HG03097 (cell line): ENCODE measurements around the gene TUBA4A.

Experiments used
- ATAC-seq: cut with Tn5 transposase; IDR thresholded peaks from one replicate; pipeline ENCODE4 v1.9.1; 2021; ENCODE audit not compliant: unreplicated experiment, low FRiP score

The TUBA4A gene

GRCh38 chr2:219253753-219254589, at the start of gene TUBA4A:
TUBA4A (minus strand) TSS chr2:219253918; CDS start chr2:219253858, 60 bp downstream.
- ATAC-seq = peak; percentile 56

- no peak for ATAC-seq
Observed at GRCh38 chr2:219302412-219302968, 48.8 kb upstream of the TUBA4A start.

DNA sequence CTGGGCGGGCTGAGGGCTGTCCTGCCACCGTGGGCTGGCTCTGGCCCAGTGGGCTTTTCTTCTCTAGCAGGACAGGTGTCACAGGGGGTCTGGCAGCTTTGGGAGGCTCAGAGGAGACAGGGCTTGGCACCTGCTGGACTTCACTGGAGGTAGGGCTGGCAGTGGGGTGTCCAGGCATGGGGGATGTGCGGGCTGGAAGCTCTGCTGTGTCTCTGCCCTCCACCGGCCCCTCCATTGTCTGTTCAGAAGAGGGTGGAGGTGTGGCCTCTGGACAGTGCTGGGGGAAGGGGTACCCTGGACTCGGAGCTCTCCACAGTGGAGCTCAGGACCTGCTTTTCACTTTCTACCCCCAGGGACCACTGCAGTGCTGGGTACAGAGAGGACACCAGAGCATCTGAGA, 46.3 kb upstream of the TUBA4A start:
- no peak for ATAC-seq

DNA sequence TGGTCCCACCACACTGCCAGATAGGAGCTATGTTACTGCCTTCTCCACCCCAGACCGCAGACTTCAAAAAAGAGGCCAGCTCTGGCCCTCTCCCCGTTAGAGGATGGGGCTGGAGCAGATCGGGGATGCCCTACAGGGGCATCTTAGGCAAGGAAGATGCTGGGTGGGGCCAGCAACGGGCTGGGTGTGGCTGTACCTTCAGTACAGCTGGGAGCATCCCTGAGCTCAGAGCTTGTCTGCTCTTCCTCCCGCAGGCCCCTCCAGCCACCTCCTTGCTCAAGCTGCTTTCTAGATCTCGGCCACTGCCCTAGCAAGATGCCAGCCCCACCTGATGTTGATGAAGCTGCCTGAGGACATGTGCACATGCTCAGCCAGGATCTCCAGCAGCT, 45.6 kb upstream of the TUBA4A start:
- no peak for ATAC-seq

DNA sequence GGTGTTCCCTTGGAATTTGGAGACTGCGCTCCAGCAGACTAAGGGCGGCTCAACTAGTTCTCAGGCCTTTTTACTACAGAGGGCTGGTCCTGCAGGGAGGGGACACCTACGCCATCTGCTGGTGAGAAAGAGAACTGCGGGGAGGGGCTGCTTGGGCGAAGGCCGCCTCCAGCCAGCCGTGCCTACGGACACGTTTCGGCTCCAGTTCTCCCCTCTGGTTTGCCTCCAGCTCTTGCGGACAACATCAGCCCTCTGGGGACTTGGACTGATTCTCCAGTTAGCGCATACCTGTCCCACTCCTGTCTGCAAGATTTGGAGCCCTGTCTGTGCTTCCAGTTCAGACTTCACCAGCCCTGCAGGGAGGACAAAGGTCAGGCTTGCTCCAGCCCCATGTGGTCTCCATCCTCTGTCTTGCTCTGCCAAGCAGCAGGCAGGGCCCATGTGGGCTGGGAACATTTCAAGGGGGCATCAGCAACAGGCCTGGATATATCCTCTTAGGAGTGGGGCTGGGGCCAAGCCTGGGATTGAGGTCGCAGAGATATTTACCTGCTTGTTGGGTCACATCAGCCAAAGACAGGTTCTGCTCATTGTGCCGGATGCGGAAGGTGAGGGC, 45.1 kb upstream of the TUBA4A start:
- ATAC-seq = no peak

GRCh38 chr2:219297766-219298456, 44.2 kb upstream of the TUBA4A start:
- no peak for ATAC-seq

GRCh38 chr2:219296631-219297391, 43.1 kb upstream of the TUBA4A start:
- ATAC-seq = no peak

GRCh38 chr2:219296142-219296541, 42.4 kb upstream of the TUBA4A start:
- no peak for ATAC-seq

- ATAC-seq = peak; percentile 90
Observed at GRCh38 chr2:219294356-219295351, 40.9 kb upstream of the TUBA4A start.

- no peak for ATAC-seq
Observed at GRCh38 chr2:219293736-219294231, 40.1 kb upstream of the TUBA4A start.

DNA sequence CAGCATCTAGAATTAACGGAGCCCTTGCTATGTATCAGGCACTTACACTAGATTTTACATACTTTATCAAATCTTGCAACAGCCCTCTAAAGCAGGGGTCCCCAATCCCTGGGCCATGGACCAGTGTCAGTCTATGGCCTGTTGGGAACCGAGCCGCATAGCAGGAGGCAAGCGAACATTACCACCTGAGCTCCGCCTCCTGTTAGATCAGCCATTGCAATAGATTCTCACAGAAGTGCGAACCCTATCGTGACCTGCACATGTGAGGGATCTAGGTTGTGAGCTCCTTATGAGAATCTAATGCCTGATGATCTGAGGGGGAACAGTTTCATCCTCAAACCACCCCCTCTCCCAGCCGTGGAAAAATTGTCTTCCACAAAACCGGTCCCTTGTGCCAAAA, 38.9 kb upstream of the TUBA4A start:
- no peak for ATAC-seq

DNA sequence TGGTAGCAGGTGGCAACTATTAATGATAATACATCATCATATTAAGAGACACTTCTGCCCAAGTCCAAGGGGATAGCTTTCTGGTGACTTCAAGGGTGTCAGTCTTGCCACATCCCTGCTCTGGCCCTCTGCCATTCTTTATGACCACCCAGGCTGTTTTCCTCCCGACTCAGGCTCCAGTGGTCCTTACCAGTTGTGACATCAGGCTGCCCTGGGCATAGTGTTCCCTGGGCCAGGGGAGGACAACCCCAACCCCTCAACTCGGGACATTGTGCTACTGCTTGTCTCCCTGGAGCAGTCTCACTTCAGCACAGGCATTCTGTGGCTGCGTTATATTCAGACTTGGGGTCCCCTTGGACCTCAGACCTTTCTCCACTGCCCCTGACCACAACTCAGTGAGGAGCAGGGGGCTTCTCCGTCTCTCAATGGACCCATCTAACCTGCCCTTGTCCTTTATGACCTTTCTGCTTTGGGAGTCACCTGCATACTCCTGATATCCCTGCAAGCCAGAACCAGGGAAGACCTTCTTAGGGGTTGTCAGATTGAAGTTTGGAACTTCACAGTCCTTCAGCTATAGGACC, 38.3 kb upstream of the TUBA4A start:
- ATAC-seq = no peak

- no peak for ATAC-seq
Observed at GRCh38 chr2:219291394-219291793, 37.7 kb upstream of the TUBA4A start.

DNA sequence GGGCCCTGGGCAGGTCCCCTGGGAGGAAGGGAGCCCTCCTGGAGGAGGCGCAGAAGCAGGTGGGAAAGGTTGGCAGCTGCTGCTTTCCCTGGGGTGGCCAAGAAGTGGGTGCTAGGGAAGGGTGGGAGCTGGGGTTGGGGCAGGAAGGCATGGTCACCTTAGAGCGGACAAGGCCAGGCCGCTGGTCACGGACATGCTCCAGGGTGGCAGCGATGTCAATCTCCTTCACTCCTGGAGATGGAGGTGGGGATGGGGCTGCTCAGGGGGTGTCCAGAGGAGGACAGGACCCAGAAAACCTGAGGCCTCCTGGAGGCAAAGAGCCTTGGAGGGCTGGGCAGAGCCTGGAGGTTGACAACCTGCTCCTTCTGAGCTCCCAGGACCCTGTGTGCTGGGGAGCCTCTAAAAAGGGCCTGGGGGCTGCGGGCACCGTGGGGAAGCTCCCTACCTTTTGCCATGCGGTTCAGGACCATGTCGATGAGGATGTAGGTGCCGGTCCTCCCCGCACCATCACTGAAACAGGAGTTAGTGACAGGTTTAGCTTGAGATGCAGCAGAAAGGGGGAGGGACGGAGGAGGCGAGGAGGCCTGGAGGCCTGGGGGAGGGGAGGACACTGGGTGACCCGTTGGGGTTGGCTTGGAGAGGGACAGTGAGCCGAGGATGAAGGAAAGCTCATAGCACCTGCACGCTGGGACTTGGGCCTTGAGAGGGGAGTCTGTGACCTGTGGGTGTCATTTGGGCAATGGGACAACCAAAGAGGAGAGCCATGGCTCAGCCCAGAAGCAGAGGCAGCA, 36.9 kb upstream of the TUBA4A start:
- ATAC-seq = no peak

DNA sequence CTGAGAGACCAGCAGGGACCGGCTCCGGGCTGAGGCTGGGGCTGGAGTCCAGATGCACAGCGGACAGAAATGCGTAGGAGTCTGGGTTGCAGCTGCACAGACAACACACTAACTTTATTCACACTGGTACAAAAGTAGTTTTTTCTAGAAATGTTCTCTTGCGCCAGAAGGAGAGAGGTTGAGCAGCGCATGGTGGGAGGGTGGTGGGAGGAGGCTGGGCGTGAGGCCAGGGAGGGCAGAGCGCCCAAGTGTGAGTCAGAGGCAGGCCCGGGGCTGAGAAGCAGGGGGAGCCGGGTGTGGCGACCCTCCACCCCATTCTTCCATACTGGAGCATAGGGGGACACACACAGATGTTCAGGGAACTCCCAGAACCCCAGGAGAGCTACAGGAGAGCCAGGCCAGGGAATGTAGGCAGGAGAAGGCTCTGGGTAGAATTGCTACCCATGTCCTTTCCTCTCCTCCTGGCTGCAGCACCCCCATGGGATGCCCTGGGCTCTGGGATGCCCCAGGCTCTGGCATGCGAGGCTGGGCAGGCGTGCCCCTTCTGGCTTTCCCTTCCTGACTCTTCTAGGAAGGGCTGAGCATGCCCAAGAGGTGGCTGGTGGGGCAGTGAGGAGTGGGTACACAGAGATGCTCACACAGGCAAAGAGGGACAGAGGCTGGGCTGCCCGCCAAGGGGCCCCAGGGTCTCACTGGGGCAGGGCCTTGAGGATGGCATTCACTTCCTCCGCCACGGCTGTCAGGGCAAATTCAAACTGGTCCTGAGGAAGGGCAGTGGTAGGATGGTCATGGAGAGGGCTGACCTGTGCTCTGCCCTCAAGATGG, 36.0 kb upstream of the TUBA4A start:
- ATAC-seq = no peak

GRCh38 chr2:219289195-219289536, 35.4 kb upstream of the TUBA4A start:
- ATAC-seq = no peak

DNA sequence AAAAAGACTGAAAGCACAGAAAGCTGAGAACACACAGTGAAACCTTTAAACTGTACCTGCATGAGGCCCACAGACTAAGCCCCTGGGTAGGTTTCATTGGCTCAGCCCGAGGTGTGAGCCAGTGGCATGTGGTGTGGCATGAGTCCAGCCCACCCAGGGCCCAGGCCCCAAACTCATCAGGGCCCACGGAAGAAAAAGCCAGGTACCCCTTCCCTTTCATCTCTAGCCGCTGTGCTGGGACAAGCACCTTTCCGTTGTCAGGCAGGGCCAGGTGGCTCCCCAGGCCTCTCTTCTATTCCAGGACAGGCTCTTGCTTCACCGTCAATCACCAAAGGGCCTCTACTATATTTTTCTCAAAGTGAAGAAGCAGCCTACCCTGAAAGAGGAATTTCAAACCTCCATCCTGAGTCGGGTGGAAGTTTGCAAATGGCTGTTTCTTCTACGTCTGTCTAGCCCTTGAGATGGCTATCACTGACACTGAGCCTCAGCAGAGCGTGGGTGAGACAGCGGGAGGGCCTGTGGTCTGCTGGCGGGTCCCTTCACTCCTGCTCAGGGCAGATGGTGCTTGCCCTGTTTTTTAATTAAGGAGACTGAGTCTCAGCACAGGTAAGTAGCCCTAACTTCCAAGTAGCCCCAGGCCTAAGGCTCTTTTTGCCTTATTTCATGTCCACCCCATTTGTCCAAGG, 34.0 kb upstream of the TUBA4A start:
- no peak for ATAC-seq
